Breast epithelium (tissue), 3 donors: Measurements from ENCODE around the gene TEX36.

ENCODE experiments used
- POLR2A ChIP-seq: fragments of 450-650 bp; IDR thresholded peaks from one replicate; pipeline ENCODE4 v1.6.1; 2016; ENCODE audit warnings: antibody characterized with exemption, mild to moderate bottlenecking, moderate library complexity
- POLR2AphosphoS5 ChIP-seq, 3 donors: sonication (generic); formaldehyde crosslinking; IDR thresholded peaks; one replicate each; pipeline ENCODE4 v1.6.1; 2017; ENCODE audit warnings: antibody characterized with exemption in 3 of 3
- TF ChIP-seq, protein P1 (sequence below), 3 donors: fragments of 450-650 bp; IDR thresholded peaks; one replicate each; pipeline ENCODE4 v1.5.1; 2016 to 2017; ENCODE audit warnings: antibody characterized with exemption in 3 of 3, mild to moderate bottlenecking in 3 of 3, moderate library complexity in 3 of 3

DNA sequence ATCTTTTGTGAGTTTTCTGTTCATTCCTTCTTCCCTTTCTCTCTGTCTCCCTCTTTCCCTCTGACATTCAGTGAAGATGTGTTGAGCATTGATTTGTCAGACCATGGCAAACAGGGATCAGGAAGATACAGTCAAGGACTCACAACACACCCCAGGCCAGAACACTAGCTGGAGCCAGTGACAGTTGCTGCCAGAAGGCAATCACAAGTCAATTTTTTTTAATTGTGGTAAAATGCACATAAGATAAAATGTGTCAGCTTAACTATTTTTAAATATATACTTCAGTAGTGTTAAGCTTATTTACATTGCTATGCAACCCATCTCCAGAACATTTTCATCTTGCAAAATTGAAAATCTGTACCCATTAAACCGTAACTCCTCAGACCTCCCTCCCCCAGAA is 62.6 kb downstream of the TEX36 start:
- TF ChIP-seq, protein P1, sequence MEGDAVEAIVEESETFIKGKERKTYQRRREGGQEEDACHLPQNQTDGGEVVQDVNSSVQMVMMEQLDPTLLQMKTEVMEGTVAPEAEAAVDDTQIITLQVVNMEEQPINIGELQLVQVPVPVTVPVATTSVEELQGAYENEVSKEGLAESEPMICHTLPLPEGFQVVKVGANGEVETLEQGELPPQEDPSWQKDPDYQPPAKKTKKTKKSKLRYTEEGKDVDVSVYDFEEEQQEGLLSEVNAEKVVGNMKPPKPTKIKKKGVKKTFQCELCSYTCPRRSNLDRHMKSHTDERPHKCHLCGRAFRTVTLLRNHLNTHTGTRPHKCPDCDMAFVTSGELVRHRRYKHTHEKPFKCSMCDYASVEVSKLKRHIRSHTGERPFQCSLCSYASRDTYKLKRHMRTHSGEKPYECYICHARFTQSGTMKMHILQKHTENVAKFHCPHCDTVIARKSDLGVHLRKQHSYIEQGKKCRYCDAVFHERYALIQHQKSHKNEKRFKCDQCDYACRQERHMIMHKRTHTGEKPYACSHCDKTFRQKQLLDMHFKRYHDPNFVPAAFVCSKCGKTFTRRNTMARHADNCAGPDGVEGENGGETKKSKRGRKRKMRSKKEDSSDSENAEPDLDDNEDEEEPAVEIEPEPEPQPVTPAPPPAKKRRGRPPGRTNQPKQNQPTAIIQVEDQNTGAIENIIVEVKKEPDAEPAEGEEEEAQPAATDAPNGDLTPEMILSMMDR (IDR thresholded peaks at IDR 0.05): no peak
- TF ChIP-seq POLR2AphosphoS5 (IDR thresholded peaks at IDR 0.05): no peak
- no peak for TF ChIP-seq POLR2A
